ENCODE measurements around the gene ZDHHC5.

ZDHHC5 gene, protein sequence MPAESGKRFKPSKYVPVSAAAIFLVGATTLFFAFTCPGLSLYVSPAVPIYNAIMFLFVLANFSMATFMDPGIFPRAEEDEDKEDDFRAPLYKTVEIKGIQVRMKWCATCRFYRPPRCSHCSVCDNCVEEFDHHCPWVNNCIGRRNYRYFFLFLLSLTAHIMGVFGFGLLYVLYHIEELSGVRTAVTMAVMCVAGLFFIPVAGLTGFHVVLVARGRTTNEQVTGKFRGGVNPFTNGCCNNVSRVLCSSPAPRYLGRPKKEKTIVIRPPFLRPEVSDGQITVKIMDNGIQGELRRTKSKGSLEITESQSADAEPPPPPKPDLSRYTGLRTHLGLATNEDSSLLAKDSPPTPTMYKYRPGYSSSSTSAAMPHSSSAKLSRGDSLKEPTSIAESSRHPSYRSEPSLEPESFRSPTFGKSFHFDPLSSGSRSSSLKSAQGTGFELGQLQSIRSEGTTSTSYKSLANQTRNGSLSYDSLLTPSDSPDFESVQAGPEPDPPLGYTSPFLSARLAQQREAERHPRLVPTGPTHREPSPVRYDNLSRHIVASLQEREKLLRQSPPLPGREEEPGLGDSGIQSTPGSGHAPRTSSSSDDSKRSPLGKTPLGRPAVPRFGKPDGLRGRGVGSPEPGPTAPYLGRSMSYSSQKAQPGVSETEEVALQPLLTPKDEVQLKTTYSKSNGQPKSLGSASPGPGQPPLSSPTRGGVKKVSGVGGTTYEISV

GRCh38 chr11:57667736-57668433, at the start of gene ZDHHC5:
TSS of gene ZDHHC5 (plus strand) at chr11:57668114. CDS start at chr11:57673091, 4,977 bp downstream.
- DNase-seq (ENCODE audit: low read depth in 2 of 2, low spot score in 1 of 2) = peak; percentile 97 to 100

GRCh38 chr11:57618438-57618837, 49.5 kb upstream of the ZDHHC5 start:
- DNase-seq (ENCODE audit: low read depth in 2 of 2, low spot score in 1 of 2) = no peak

DNA sequence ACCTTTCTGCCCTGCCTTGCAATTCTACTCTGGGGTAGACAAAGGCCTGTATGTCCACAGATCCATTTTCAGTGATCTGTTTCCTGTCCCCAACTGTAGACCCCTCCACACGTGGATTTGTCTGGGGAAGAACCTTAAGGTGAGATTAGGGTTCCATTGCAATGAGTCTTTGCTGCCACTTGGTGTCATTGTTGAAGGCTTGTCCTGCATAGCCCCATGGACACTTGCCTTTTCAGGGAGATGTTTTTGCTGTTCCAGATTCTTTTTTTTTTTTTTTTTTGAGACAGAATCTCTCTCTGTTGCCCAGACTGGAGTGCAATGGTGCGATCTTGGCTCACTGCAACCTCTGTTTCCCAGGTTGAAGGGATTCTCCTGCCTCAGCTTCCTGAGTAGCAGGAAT, 48.6 kb upstream of the ZDHHC5 start:
- no peak for DNase-seq (ENCODE audit: low read depth in 2 of 2, low spot score in 1 of 2)

DNA sequence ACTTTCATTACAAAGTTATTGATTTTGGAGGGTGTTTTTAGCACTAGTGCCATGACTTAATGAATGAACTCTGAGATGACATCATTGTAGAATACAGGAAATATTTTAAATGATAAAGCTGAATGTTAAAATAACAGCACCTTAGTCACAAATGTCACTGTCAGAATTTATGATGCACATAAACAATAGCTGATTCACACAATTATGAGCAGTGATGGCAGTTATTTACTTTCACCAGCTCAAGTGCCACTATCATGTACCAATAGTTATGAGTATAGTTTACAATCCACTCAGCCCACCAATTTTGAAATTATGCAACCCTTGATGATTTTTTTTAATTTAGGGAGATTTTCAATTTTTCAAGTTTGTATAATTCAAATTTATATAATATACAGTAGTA, 47.4 kb upstream of the ZDHHC5 start:
- no peak for DNase-seq (ENCODE audit: low read depth in 2 of 2, low spot score in 1 of 2)

DNA sequence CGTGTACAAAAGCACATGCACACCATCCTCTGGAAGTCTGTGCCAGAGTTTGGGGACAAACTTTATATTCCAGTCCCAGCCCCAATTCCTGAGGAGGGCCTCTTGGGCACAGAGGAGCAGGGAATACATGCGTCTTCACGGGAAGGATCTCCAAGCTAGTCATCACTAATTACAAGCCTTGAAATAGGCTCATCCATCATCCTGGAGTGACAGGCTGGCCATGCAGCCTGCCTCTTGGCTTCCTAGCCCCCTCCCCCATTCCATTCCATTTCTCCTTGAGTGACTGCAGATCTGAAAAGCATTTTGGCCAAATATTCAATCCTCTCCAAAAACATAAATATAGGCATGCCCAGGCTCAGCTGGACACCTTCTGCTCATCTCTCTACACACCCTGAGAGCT, 45.7 kb upstream of the ZDHHC5 start:
- no peak for DNase-seq (ENCODE audit: low read depth in 2 of 2, low spot score in 1 of 2)

- no peak for DNase-seq (ENCODE audit: low read depth in 2 of 2, low spot score in 1 of 2)
Observed at GRCh38 chr11:57624864-57625263, 43.0 kb upstream of the ZDHHC5 start.

DNA sequence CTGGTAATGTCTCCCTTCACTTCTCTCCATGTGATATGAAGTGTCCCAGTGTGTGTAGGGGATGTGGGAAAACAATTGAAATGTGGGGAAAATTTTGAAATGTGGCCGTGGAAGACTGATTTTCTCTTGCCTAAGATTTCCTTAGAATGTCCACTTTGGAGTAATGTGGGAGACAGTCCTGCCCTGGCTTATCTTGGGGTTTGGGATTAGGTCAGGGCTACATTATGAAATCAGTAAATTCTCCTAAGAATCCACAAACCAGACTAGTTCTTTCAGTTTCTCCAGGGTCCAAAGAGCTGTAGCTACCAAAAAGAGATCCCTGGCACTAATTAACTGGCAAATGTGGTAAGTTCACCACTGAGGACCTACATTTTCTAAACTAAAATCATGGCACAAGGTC, 41.0 kb upstream of the ZDHHC5 start:
- DNase-seq (ENCODE audit: low read depth in 2 of 2, low spot score in 1 of 2) = no peak

DNA sequence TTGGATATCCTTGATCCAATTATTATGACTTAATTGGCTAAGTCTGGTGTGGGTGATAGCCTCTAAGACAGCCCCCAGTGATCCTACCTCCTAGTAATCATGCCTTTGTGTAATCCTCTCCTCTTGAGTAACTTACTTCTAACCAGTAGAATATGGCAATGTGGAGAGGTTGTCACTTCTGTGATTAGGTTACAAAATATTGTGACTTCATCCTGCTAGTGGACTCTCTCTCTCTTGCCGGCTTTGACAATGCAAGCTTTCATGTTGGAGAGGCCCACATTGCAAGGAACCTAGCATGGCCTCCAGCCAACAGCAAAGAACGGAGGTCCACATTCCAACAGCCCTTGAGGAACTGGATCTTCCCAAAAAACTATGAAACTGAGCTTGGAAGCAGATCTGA, 37.7 kb upstream of the ZDHHC5 start:
- no peak for DNase-seq (ENCODE audit: low read depth in 2 of 2, low spot score in 1 of 2)

DNA sequence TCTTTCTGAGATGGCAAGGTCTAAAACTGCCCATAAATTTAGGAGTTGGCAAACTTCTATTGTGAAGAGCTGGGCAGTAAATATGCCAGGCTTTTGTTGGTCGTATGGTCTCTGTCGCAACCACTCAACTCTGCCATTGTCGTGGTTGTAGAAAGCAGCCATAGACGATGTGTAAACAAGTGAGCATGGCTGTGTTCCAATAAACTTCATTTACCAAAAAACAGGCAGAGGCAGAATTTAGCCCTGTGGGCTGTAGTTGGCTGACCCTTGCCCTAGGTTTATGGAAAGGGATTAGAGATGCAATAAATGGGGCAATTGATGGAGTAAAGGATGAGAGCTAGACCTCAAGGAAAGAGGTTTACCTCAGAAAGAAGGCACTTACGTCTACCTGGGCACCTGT, 35.8 kb upstream of the ZDHHC5 start:
- DNase-seq (ENCODE audit: low read depth in 2 of 2, low spot score in 1 of 2) = no peak

DNA sequence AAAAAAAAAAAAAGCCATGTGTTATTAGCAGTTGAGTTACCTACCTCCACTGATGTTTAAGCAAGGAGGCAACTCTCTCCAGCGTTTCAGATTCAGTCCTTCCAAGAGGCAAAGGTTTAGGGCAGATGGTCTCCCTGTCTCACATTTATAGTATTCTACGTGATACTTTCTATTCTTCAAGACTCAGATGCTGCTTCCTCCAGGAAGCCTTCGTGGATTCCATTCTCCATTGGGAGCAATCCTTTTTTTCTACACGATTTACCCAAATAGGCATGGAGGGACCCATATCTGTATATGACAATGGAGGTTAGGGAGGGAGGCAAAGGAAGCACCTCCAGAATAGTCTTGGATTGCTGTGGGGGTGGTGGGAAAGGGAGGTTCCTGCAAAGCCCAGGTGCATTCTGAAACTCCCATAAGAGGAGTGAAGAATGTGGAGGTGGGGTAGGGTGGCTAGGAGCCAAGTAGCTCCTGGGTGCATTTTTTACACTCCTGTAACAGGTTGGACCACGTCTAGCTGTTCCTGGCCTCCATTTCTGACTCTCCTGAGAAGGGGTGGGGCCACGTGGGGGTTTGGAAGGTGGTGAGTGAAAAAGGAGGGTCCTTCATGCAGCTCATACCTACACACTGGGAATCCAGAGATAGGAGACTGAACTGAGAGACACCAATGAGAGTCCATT, 34.4 kb upstream of the ZDHHC5 start:
- DNase-seq (ENCODE audit: low read depth in 2 of 2, low spot score in 1 of 2) = no peak

DNA sequence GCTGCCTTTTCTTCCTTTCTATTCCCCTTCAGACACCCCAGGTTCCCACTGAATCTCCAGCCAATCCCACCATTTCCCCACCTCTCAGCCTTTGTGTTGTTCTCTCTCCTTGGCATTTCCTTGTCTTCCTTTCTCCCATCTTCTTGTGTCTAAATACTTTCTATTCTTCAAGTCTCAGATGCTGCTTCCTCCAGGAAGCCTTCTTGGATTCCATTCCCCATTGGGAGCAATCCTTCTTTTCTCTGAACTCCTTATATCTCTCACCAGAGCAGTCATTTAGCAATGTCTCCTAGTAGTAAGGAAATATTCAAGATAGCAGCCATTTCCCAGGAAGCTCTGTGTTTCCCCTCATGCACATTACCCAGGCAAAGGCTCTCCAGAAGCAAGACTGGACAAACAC, 33.6 kb upstream of the ZDHHC5 start:
- DNase-seq (ENCODE audit: low read depth in 2 of 2, low spot score in 1 of 2) = no peak

- no peak for DNase-seq (ENCODE audit: low read depth in 2 of 2, low spot score in 1 of 2)
Observed at GRCh38 chr11:57635246-57635645, 32.7 kb upstream of the ZDHHC5 start.

DNA sequence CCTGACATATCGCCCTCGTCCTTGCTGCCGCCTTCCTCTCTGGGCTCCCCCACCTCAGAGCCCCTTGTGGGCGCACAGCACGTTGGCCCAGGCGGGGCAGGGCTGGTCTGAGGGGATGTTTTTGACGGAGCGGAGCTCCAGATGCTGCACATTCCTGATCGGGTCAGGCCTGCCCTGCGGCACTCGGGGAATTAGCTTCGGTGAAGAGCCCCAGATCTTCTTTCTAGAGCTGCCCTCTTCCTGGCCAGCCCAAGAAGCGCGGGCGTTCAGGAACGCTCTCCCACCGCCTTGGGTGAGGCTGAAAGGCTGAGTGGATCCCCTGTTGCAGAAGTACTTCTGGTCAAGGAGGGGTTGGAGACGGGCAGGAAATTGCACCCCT, 30.3 kb upstream of the ZDHHC5 start:
- no peak for DNase-seq (ENCODE audit: low read depth in 2 of 2, low spot score in 1 of 2)

DNA sequence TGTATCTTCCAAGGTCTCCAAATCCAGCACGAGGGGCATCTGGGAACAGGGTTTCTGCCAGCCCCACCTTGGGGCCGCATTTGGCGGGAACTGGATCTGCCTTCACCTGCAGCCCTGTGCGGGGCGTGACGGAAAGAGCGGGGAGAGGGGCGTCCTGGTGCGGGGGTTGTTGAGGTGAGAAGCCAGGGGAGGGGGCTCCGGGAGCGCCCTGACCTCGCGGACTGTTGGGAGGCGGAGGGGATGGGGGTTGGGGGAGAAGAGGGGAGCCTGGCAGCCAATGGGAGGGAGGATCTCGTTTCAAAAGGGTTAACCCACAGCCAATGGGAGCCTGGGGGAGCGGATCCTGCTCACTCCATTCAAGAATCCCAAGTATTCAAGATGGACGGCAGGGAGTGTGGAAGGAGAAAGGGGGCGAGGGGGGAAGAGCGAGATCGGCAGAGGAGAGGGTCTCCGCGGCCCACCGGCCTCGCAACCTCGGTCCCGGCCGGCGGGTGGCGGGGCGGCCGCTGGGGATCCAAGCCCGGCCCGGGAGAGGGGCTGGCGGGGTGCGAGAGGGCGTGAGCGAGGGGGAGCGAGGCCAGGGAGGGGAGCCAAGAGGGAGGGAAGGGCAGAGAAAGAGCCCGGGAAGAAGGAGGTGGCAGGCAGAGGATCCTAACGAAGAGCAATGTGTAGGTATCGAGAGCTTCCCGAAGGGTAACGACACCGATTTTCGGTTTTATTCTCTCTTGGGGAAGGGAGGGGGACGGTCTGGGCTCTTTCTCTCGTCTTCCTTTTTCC, 29.7 kb upstream of the ZDHHC5 start:
- DNase-seq (ENCODE audit: low read depth in 2 of 2, low spot score in 1 of 2) = no peak

DNA sequence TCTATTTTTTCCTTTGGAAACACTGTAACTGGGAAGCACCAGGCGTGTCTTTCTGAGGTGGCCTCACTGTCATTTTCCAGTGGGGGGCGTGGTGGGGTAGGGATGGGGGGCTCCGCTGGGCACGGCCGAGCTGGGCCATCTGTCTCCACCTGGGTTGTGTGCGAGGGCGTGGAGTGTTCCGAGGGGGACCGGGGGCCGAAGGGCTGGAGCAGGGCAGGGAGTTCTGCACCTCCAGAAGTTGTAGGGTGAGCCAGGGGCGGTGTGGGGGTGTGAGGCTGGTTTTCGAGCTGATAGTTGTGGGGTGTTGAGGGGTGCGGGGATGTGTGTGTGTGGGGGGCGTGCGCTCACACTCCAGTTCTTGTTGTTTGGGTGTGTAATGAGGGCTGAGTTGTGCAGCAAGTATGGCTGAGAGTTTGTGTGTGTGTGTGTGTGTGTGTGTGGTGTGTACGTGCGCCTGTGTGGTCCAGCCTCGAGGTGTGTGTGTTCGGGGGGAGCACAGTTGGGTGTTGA, 29.0 kb upstream of the ZDHHC5 start:
- DNase-seq (ENCODE audit: low read depth in 2 of 2, low spot score in 1 of 2) = no peak

DNA sequence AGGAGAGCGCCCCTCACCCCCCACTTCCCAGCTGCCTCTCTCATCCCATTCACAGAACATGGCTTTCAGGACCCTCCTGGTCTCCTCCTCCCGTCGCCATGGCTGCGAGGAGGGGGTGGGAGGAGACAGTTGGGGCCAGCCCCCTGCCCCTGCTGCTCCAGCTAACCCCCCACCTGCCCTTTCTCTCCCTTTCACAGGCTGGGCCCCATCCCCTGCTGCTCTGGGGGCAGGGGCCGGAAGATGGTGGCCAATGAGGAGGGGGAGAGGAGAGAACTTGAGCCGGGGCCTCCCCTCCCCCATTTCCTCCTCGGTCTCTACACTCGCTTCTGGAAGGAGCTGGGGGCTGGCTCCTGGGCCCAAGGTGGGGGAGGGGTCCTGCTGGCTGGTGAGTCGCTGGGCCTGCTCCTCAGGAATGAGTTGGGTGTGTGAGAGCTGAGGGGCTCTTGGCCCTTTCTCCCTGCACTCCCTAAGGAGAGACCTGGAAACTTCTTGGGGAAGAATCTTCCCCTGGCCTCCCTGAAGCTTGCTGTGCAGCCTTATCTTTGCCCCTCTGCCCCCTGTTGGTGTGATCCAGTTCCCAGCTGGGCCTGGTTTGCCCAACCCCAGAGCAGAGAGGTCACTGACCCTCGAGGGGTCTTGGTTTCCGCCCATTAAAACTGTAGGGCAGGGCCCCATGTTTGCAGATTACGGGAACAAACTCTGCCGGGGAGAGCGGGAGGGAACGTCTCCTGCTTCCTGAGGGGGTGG, 28.4 kb upstream of the ZDHHC5 start:
- no peak for DNase-seq (ENCODE audit: low read depth in 2 of 2, low spot score in 1 of 2)

GRCh38 chr11:57640068-57640800, 27.7 kb upstream of the ZDHHC5 start:
- no peak for DNase-seq (ENCODE audit: low read depth in 2 of 2, low spot score in 1 of 2)

GRCh38 chr11:57641011-57641807, 26.7 kb upstream of the ZDHHC5 start:
- DNase-seq (ENCODE audit: low read depth in 2 of 2, low spot score in 1 of 2) = no peak
